ENCODE results near the gene RBM17. TPM values are rescaled to one million over a fixed set of nuclear protein-coding genes. Genes with fewer than 3 reads are reported as not detected.

Gene RBM17
- total and polyA plus RNA-seq, 10 of the 15 experiments (the other 5 are each of a cell fraction or from before 2014, with no cell fraction given), result 28.4 to 181 (median 83.9) TPM

DNA sequence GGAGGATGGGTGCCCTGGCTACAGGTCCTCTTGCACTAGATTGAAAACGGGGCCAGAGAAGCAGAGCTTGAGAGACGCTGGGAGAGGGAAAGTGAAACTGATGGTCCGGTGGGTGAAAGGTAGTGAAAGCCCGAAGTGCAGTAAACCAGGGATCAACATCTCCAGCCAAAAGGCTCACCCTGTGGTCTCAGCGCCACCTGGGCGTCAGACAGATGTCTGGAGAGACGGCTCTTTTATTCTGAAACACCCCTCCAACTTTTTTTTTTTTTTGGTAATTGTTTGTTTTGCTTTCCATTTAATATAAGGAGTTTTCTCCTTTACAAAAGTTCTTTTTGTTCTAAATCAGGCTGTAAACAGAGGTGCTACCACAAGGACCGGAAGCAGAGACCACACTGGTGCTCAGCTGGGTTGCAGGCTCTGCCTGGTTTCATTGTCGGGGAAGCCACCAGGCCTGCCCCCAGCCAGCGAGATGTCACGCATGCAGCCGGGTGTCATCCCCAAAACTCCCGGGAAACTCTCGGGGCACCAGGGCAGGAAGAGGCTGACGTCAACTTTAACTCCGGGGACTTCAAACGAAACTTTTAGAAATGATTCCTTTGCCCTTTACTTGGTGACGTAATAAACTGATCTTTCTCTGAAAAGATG is 37.9 kb upstream of the RBM17 start (continued):
- TF ChIP-seq CBX5 (IDR thresholded peaks at IDR 0.05; ENCODE audit: low read depth), result 0 out of 2 replicates have a peak, but pooled peaks have one; percentile 41
- TF ChIP-seq, protein P1, sequence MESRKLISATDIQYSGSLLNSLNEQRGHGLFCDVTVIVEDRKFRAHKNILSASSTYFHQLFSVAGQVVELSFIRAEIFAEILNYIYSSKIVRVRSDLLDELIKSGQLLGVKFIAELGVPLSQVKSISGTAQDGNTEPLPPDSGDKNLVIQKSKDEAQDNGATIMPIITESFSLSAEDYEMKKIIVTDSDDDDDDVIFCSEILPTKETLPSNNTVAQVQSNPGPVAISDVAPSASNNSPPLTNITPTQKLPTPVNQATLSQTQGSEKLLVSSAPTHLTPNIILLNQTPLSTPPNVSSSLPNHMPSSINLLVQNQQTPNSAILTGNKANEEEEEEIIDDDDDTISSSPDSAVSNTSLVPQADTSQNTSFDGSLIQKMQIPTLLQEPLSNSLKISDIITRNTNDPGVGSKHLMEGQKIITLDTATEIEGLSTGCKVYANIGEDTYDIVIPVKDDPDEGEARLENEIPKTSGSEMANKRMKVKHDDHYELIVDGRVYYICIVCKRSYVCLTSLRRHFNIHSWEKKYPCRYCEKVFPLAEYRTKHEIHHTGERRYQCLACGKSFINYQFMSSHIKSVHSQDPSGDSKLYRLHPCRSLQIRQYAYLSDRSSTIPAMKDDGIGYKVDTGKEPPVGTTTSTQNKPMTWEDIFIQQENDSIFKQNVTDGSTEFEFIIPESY (IDR thresholded peaks at IDR 0.05), result no peak
- no peak for TF ChIP-seq ZNF622 (IDR thresholded peaks at IDR 0.05)
- peak; percentile 94 for TF ChIP-seq CREM (IDR thresholded peaks at IDR 0.05; ENCODE audit: low read depth)

DNA sequence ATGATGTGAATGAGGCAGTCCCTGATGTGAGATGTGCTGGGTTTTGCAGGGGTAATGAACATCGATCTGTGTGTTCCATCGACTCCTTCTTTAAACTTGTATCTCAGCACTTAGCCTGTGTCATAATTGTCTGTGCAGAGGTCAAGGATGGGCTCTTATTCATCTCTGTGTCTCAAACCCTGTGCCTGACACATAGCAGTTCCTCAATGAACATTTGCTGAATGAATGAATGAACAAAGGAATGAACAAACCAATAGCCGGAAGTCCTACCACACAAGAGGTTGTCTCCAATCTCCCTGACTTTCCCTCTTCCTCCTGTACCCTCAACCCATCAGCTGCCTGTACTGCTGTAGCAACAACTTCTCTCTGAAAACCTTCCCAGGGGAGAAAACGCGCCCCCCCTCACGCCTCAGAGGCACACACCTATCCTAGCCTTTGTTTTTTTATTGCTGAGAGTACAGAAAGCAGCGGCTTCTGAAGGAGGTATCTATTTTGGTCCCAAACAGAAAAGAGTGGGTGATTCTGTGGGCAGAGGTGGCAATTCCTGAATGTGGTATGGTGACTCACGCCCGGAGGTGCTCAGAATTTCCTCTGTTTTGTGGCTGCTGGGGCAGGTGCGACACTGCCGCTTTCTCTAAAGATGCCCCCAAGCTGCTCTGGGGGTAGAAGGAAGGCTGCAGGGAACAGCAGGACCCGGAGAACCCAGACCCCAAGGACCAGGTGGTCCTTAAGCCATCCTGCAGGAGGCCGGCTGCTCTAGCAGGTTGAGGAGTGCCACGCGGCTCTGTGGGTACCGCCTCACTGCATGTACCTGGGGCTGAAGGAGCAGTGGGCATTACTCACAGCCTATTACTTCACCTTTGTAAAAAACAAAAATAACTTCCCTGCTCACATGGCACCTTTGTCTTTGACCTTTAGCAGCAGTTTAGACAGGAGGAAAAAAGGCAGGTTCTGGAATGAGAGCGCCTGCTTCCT is 36.3 kb upstream of the RBM17 start:
- intact Hi-C loops (cut with micrococcal nuclease; ENCODE audit: unreplicated experiment) (loop anchor here (5.0 kb wide), 3 partner anchors 190 to 470 kb away; no protein-coding TSS in a partner anchor), in situ Hi-C loops (cut with MboI) (no loop called here)
- ChIA-PET SMC1A (ENCODE audit: uncharacterized antibody, unreplicated experiment) (interaction anchor here (1.2 to 8.1 kb wide), 11 partner anchors 11 to 421 kb away, joined by 3 to 66 read pairs (median 7); no protein-coding TSS in a partner anchor), CTCF (interaction anchor here (0.6 to 10.2 kb wide), 14 partner anchors 8 to 296 kb away, joined by 3 to 101 read pairs (median 6); partner anchors contain the start of genes FBH1 and IL15RA), RAD21 (ENCODE audit: unreplicated experiment) (interaction anchor here (1.0 to 4.1 kb wide), 16 partner anchors 9 to 223 kb away, joined by 3 to 41 read pairs (median 6); partner anchors contain the start of genes IL15RA and IL2RA), POLR2A (interaction anchor here (1.1 to 4.1 kb wide), 8 partner anchors 9 to 78 kb away, joined by 3 to 29 read pairs (median 7); partner anchors contain the start of genes IL15RA and IL2RA)
- H3K4me3 ChIP-seq, result peak overlapping the region; percentile 2; the same call in 1 of the 2 replicates
- H3K27ac ChIP-seq (ENCODE audit: control insufficient read depth, insufficient read depth), result peak overlapping the region; percentile 24
- ATAC-seq (peak; percentile 45), DNase-seq (ENCODE audit: low read depth, low spot score) (peak; percentile 73), FAIRE-seq (no peak)
- no peaks in the 10 kb centered on the region for H3K79me2 ChIP-seq (ENCODE audit: control insufficient read depth, insufficient read depth, low read length)
- no peaks in the 10 kb centered on the region for H3K9me3 ChIP-seq (replicated peaks; ENCODE audit: control insufficient read depth, insufficient read depth, low read length)
- H3K4me1 ChIP-seq (ENCODE audit: control insufficient read depth, insufficient read depth, low read length), result peaks cover 63% of the 10 kb centered on the region
- no TSS peak for BruUV-seq (replicated peaks)
- no peak overlapping the region; the same call in 1 of the 2 replicates for H3K9ac ChIP-seq (ENCODE audit: control insufficient read depth, insufficient read depth, low read length)
- peak overlapping the region; percentile 97 for H3K4me2 ChIP-seq (ENCODE audit: control insufficient read depth, insufficient read depth)
- no peaks in the 10 kb centered on the region for H3K27me3 ChIP-seq (replicated peaks in 1 of 2; ENCODE audit: control insufficient read depth in 2 of 2, insufficient read depth in 2 of 2, low read length in 1 of 2)
- H4K20me1 ChIP-seq (ENCODE audit: control insufficient read depth, insufficient read depth), result no peaks in the 10 kb centered on the region
- H2AFZ ChIP-seq (ENCODE audit: control insufficient read depth, low read depth, low read length), result no peak overlapping the region; the same call in 1 of the 2 replicates
- 16% methylated on average over 17 of the region's 17 CpGs for WGBS (ENCODE audit: insufficient coverage, insufficient replicate concordance, low lambda C conversion rate, missing lambda C conversion rate)
- H3K36me3 ChIP-seq (ENCODE audit: control insufficient read depth in 2 of 2, insufficient read depth in 2 of 2, low read length in 1 of 2), result no peaks in the 10 kb centered on the region
- peak in 1 of 2 experiments; percentile 73; a peak in 1 of 4 replicates for TF ChIP-seq ETV6 (conservative IDR thresholded peaks at IDR 0.05 in 1 of 2, IDR thresholded peaks at IDR 0.05 in 1 of 2; ENCODE audit: borderline replicate concordance in 1 of 2, low read depth in 1 of 2)
- TF ChIP-seq POLR2AphosphoS5 (IDR thresholded peaks at IDR 0.05; ENCODE audit: low read length), result no peak
- TF ChIP-seq, protein P1 (IDR thresholded peaks at IDR 0.05), result no peak
- TF ChIP-seq ZNF622 (IDR thresholded peaks at IDR 0.05), result no peak
- TF ChIP-seq BHLHE40 (IDR thresholded peaks at IDR 0.05; ENCODE audit: borderline replicate concordance in 1 of 2, low read depth in 2 of 2, low read length in 1 of 2), result peak; percentile 87 to 90
- peak; percentile 41; the same call in 1 of the 2 replicates for TF ChIP-seq SMARCA5 (IDR thresholded peaks at IDR 0.05)
- no peak for TF ChIP-seq SIN3A (IDR thresholded peaks at IDR 0.05; ENCODE audit: low read depth, low read length)
- TF ChIP-seq MXI1 (IDR thresholded peaks at IDR 0.05; ENCODE audit: low read depth, low read length), result peak; percentile 68; the same call in 1 of the 2 replicates
- TF ChIP-seq, protein P2, sequence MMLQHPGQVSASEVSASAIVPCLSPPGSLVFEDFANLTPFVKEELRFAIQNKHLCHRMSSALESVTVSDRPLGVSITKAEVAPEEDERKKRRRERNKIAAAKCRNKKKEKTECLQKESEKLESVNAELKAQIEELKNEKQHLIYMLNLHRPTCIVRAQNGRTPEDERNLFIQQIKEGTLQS (IDR thresholded peaks at IDR 0.05; ENCODE audit: borderline replicate concordance, extremely low read depth, low read depth, low read length), result no peak
- peak; percentile 86; the same call in 1 of the 2 replicates for TF ChIP-seq PAX5 (IDR thresholded peaks at IDR 0.05; ENCODE audit: borderline replicate concordance, low read depth, low read length)
- peak; percentile 50; the same call in 1 of the 2 replicates for TF ChIP-seq IRF4 (IDR thresholded peaks at IDR 0.05; ENCODE audit: low read depth, low read length)
- no peak for TF ChIP-seq HDAC6 (IDR thresholded peaks at IDR 0.05; ENCODE audit: unreplicated experiment)
